ENCODE results near the gene ADAMTS1. TPM values are rescaled to one million over a fixed set of nuclear protein-coding genes. Genes with fewer than 3 reads are reported as not detected.

The ADAMTS1 gene
- total RNA-seq, 1 experiment from 2014 or later, result 14.8 TPM

GRCh38 chr21:26818906-26819305 is 26.3 kb downstream of the ADAMTS1 start:
- DNase-seq (ENCODE audit: extremely low read depth, low read depth), result no peak

DNA sequence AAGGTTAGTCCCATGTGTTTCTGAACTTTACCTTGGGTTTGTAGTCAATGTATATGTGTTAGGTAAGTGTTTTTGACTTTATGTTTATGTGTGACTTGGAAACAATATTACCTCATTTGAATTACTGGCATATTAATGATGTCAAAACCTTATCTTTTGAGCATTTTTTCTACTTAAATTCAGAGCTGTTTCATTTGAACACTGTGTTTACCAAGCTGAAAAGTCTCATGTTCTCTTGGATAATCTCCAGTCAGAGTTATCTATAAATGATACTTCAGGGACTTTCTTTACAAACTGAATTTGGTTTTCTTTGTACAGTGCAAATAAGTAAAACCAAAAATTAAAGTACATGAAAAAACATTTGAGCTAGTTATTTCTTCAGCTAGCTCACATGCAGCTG is 30.0 kb downstream of the ADAMTS1 start:
- DNase-seq (ENCODE audit: extremely low read depth, low read depth), result no peak

DNA sequence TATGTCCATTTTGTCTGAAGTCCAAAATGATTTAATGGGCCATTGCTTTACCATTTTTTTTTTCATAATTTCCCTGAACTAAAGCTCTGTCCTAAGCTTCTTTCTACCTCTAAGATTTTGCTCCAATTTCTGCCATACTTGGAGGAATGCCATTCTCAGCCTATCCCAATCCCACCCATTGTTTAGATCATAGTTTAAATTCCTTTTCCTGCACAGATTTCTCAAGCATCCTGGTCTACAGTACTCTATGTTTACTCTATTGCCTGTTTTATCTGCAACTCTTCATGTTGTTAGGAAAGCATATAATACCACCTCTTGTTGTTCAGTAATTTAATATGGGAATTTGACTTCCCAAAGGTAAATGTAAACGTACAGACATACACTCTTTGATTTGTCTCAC is 30.8 kb downstream of the ADAMTS1 start:
- no peak for DNase-seq (ENCODE audit: extremely low read depth, low read depth)

- DNase-seq (ENCODE audit: extremely low read depth, low read depth), result no peak
These were observed 31.7 kb downstream of the ADAMTS1 start for GRCh38 chr21:26813426-26813998.

- DNase-seq (ENCODE audit: extremely low read depth, low read depth), result no peak
These were observed 33.0 kb downstream of the ADAMTS1 start for GRCh38 chr21:26812173-26812572.

- DNase-seq (ENCODE audit: extremely low read depth, low read depth), result no peak
These were observed 33.7 kb downstream of the ADAMTS1 start for GRCh38 chr21:26811482-26811881.

GRCh38 chr21:26810676-26811415 is 34.4 kb downstream of the ADAMTS1 start:
- DNase-seq (ENCODE audit: extremely low read depth, low read depth), result no peak

- DNase-seq (ENCODE audit: extremely low read depth, low read depth), result no peak
These were observed 34.9 kb downstream of the ADAMTS1 start for GRCh38 chr21:26810266-26810665.

DNA sequence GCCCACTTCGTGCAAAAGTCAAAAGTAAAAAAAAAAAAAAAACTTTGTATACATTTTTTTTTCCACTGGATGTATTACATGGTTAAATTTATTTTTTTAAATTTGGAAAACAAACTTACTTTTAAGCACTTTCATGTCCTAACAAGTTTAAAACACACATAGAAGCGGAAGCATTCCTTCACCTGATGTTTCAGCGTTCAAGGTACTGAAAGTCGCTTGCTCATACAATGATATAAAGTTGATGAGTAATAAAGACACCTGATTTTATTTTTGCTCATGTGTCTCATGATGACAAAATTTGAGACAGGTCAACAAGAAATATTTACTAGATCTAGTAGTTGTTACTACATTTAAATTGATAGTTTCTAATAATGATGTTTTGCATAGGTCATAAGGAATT is 35.5 kb downstream of the ADAMTS1 start:
- DNase-seq (ENCODE audit: extremely low read depth, low read depth), result no peak

DNA sequence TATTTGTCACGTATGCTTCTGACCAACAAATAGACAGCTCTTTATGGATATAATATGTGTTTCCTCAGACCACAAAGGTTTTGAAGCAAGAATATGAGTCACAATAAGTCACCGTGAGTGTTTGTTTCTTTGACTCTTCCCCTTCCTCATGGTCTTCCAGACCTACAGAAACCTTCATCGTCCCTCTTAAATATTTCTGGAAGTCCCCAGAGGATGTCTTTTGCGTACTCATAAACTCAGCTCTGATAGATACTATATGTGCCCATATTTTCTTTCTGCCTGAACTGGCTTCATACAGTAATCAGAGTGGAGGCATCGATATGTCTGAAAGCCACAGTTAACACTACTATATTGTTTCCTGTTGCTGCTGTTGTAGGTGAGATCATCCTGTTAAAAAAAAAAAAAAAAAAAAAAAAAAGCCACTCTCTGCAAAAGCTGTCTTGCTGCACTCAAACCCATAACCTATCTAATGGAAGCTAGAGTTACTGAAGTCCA is 38.4 kb downstream of the ADAMTS1 start:
- DNase-seq (ENCODE audit: extremely low read depth, low read depth), result no peak

- no peak for DNase-seq (ENCODE audit: extremely low read depth, low read depth)
These were observed 40.2 kb downstream of the ADAMTS1 start for GRCh38 chr21:26804895-26805609.

GRCh38 chr21:26801498-26801897 is 43.7 kb downstream of the ADAMTS1 start:
- DNase-seq (ENCODE audit: extremely low read depth, low read depth), result no peak

GRCh38 chr21:26800970-26801431 is 44.2 kb downstream of the ADAMTS1 start:
- no peak for DNase-seq (ENCODE audit: extremely low read depth, low read depth)

DNA sequence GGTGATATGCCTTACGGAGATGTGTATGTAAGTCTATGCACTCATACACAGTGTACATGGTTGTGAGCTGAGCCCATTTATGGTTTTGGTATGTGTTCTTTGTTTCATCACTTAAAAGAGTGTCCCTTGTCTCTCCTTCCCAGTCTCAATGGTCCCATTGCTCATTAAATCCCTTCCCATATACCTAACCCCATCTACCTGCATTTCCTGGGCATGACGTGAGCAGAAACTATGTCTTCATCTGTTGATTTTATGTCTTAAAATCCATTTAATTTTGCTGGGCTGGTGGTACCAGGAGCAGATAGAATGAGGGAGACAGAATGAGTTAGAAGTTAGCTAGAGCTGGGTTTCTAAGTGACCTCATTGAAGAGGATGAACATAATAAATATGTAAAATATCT is 44.8 kb downstream of the ADAMTS1 start:
- no peak for DNase-seq (ENCODE audit: extremely low read depth, low read depth)

DNA sequence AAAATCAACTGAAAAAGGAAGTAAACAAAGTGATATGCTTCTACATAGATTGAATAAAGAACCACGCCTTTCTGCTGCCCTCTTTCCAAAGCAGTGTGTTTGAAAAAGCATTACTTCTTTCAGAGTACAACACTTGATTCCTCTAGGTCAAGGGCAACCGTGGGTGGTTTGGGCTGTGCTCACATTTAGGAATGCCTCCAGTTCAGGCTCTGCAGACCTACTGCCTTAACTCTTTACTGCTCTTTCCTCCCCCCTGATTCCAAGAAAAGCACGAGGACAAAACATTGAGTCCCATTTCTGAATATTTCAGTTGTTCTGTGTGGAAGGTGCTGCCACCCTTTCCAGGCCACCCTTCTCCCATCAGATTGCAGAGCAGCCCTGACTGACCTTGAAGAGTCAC is 45.2 kb downstream of the ADAMTS1 start:
- DNase-seq (ENCODE audit: extremely low read depth, low read depth), result no peak

DNA sequence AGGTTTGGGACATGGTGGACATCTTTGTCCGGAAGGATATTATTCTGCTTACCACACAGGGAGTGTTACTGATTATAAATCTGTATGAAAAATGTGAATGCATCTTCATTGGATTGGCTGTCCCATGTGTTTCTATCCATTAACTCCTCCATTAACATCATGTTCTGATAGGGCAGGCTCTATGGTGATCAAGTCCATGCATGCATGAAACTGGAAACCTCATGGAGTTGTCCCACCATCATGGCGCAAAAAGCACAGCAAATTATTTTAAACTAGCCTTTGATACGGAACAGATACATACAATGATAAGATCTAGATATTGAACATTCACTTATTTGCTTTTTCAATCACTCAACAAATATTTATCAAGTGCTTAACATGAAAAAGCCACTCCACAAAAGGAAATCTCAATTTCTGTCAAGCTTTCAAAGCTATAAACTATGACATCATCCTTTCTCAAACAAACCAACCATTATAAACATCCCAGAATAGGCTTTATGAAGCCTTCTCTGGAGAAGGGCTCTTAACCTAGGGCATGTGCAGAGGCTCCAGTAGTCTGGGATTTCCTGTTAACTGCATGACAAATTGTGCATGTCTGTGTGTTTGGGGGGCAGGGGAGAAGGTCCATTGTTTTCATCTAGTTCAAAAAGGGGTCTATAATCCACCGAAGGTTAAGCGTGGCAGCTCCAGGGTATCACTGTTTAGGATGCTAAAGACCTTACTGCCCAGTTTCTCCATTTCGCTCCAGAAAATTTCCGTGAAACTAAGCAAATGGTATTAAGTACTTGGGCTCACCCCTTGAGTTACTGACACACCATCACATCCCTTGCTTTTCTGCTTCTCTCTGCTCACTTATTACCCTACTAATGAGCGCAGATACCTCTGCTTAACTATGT is 46.1 kb downstream of the ADAMTS1 start:
- no peak for DNase-seq (ENCODE audit: extremely low read depth, low read depth)

- DNase-seq (ENCODE audit: extremely low read depth, low read depth), result no peak
These were observed 47.2 kb downstream of the ADAMTS1 start for GRCh38 chr21:26797878-26798456.

DNA sequence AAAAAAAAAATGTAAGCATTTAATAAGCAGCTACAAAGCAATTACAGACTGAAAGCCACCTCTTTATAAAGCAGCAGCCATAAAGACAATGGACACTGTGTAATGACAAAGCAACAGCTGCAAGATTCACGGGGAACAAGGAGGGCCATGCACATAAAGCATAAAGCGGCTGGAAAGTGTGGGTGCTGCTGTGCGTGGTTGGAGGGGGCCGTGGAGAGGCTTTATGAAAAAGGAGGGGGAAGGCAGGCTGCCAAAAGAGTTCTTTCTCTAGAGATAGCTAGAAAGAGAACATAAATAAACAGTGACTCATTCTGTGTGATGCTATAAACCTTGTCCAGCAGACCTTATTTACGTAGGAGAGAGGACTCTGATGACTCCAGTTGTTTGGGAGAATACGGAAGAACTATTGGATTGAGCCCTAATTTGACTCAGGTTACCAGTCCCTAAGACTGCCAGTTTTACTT is 49.3 kb downstream of the ADAMTS1 start:
- DNase-seq (ENCODE audit: extremely low read depth, low read depth), result peak; percentile 62

- DNase-seq (ENCODE audit: extremely low read depth, low read depth), result no peak
These were observed 49.8 kb downstream of the ADAMTS1 start for GRCh38 chr21:26795412-26795805.
